Measurements from ENCODE around the gene THSD4.

THSD4 gene

GRCh38 chr15:71729319-71729718 lies 614.0 kb downstream of the THSD4 start:
- DNase-seq (ENCODE audit: low read depth in 1 of 2, low spot score in 1 of 2), result no peak
- H3K27me3 ChIP-seq (ENCODE audit: insufficient read depth, poor library complexity, severe bottlenecking), result no peaks in the 10 kb centered on the region
- no peak overlapping the region for H3K27ac ChIP-seq (replicated peaks)
- no peak for TF ChIP-seq REST (IDR thresholded peaks at IDR 0.05; ENCODE audit: insufficient replicate concordance, low read depth)
- TF ChIP-seq POLR2AphosphoS5 (IDR thresholded peaks at IDR 0.05; ENCODE audit: low read depth), result no peak
- TF ChIP-seq CTCF (IDR thresholded peaks at IDR 0.05; ENCODE audit: insufficient read depth, low read length), result no peak
- no peak for TF ChIP-seq SPI1 (IDR thresholded peaks at IDR 0.05; ENCODE audit: borderline replicate concordance, low read depth)
- TF ChIP-seq GABPA (IDR thresholded peaks at IDR 0.05; ENCODE audit: low read depth), result no peak
- no peak overlapping the region for H3K4me3 ChIP-seq (replicated peaks; ENCODE audit: insufficient read depth, low read length)

- DNase-seq (ENCODE audit: low read depth in 1 of 2, low spot score in 1 of 2), result peak; percentile 18 to 38
- no peak overlapping the region for H3K27ac ChIP-seq (replicated peaks)
Measured at GRCh38 chr15:71730277-71731144, 615.2 kb downstream of the THSD4 start.

GRCh38 chr15:71732636-71733035 lies 617.4 kb downstream of the THSD4 start:
- no peaks in the 10 kb centered on the region for H3K27me3 ChIP-seq (ENCODE audit: insufficient read depth, poor library complexity, severe bottlenecking)
- H3K27ac ChIP-seq (replicated peaks), result no peak overlapping the region
- no peak for DNase-seq (ENCODE audit: low read depth in 1 of 2, low spot score in 1 of 2)

More at GRCh38 chr15:71730277-71731144, 615.2 kb downstream of the THSD4 start:
- Histone ChIP-seq H3K27me3 (ENCODE audit: insufficient read depth, poor library complexity, severe bottlenecking) (no peaks in the 10 kb centered on the region), H3K4me3 (replicated peaks; ENCODE audit: insufficient read depth, low read length) (no peak overlapping the region)
- TF ChIP-seq SPI1 (IDR thresholded peaks at IDR 0.05; ENCODE audit: borderline replicate concordance, low read depth), result no peak
- TF ChIP-seq CTCF (IDR thresholded peaks at IDR 0.05; ENCODE audit: insufficient read depth, low read length), result peak; percentile 89

More at GRCh38 chr15:71732636-71733035, 617.4 kb downstream of the THSD4 start:
- H3K4me3 ChIP-seq (replicated peaks; ENCODE audit: insufficient read depth, low read length), result no peak overlapping the region
- TF ChIP-seq POLR2AphosphoS5 (IDR thresholded peaks at IDR 0.05; ENCODE audit: low read depth) (no peak), SPI1 (IDR thresholded peaks at IDR 0.05; ENCODE audit: borderline replicate concordance, low read depth) (no peak), REST (IDR thresholded peaks at IDR 0.05; ENCODE audit: insufficient replicate concordance, low read depth) (no peak), GABPA (IDR thresholded peaks at IDR 0.05; ENCODE audit: low read depth) (no peak), CTCF (IDR thresholded peaks at IDR 0.05; ENCODE audit: insufficient read depth, low read length) (no peak)

All from HL-60 (cell line).